ENCODE results near the gene SVOPL.
"Not testable (repeated sequence)": the region's sequence is repeated elsewhere in the genome, so short reads cannot be mapped to it uniquely, and the experiment has no call there.

Gene SVOPL, protein sequence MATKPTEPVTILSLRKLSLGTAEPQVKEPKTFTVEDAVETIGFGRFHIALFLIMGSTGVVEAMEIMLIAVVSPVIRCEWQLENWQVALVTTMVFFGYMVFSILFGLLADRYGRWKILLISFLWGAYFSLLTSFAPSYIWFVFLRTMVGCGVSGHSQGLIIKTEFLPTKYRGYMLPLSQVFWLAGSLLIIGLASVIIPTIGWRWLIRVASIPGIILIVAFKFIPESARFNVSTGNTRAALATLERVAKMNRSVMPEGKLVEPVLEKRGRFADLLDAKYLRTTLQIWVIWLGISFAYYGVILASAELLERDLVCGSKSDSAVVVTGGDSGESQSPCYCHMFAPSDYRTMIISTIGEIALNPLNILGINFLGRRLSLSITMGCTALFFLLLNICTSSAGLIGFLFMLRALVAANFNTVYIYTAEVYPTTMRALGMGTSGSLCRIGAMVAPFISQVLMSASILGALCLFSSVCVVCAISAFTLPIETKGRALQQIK

DNA sequence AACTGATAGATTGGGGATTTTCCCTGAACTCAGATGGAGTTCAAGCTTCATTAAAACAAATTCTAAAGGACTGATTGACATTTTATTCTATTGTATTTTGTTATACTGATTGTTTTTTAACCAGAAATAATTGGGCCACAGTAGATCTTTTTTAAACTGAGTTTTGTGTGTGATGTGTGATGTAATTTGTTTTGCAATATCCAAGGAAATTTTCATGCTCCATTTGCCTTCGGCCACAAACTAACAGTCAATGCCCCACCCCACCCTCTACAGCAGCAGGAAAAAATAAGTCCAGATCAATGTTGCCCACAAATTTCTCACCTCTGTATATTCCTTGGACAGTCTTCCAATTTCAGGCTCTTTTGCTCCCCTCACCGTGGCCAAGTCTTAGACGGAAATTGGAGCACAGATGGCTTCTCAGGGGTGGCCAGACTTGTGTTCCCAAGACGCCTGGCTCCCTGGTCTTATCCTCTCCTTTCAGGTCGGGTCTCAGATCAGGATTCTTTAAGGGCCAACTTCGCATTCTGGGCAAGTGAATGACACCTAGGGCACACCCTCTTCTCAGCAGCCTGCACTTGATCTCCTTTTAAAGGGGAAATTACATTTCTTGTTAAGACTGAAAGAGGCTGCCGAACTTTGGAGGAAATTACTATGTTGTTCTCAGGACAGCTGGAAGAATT lies at the start of gene SVOPL:
SVOPL (minus strand) TSS at position 506 of the 680 bp plus-strand sequence. CDS start 22,317 bp downstream, outside the sequence.
- no peak for DNase-seq (ENCODE audit: low read depth in 2 of 2)

DNA sequence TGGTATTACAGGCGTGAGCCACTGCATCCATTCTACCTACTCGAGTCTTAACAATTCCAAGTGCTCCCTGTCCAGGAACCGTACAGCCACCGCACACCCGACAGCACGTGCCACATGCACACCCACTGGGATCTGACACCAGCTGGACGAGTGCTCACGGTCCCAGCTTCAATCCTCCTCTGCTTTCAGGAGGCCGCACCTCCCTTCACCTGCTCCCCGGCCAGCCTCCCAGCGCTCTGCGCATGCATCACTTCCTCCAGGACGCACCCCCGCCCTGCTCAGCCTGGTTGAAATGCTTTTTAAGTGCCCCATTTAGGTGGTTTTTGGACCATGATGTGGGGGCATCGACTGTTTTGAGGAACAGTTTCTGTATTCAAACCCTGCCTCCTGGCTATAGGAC lies 49.3 kb upstream of the SVOPL start:
- DNase-seq (ENCODE audit: low read depth in 2 of 2), result no peak

DNA sequence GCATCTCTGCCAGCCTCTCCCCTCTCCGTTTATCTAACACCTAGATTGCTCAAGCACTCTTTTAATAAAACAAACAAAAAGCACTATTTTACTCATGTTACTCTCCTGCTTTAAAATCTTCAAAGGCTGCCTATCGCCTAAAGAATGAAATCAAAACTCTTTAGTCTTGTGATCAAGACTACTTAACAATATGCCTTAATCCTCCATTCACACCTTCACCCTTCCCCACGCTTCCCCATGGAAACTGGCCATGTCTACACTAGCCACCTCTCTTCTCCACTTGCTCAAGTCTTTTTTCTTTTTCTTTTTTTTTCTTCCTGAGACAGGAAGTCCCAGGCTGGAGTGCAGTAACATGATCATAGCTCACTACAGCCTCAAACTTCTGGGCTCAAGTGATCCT lies 48.8 kb upstream of the SVOPL start:
- no peak for DNase-seq (ENCODE audit: low read depth in 2 of 2)

DNA sequence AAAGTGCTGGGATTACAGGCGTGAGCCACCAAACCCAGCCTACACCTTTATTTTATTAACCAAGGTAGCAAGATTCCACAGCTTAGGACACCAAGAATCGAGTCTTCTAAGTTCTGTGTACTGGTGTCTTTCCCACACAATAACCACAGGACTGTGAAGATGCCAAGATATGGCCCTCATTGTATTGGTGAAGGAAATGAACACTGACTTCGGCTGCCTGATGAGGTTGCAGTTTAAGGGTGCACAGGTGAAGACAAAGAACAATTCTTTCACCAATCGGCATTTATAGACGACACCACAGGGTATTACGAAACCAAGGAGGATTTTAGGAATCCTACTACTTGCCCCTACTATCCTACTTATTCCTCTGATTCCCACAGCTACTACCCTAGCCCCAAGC lies 47.5 kb upstream of the SVOPL start:
- no peak for DNase-seq (ENCODE audit: low read depth in 2 of 2)

- no peak for DNase-seq (ENCODE audit: low read depth in 2 of 2)
Observed at GRCh38 chr7:138746073-138746472, 44.9 kb upstream of the SVOPL start.

DNA sequence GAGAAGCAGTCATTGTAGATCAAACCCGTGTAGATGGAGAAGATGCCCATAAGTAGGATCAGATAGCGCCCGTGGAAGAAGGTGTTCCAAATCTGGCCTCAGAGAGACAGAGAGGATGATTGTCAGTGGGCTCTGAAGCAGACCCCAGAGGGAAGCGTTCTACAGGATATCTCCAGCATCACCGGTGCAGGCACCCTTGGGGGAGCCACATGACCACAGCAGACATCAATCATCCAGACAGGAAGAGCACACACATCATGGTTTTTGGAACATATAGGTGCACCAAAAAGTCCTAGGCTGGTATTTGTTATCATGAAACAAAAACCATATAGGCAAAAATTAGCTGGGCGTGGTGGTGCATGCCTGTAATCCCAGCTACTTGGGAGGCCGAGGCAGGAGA lies 44.0 kb upstream of the SVOPL start:
- no peak for DNase-seq (ENCODE audit: low read depth in 2 of 2)

- no peak for DNase-seq (ENCODE audit: low read depth in 2 of 2)
Observed at GRCh38 chr7:138741453-138741735, 40.2 kb upstream of the SVOPL start.

GRCh38 chr7:138739859-138740258 lies 38.7 kb upstream of the SVOPL start:
- no peak for DNase-seq (ENCODE audit: low read depth in 2 of 2)

DNA sequence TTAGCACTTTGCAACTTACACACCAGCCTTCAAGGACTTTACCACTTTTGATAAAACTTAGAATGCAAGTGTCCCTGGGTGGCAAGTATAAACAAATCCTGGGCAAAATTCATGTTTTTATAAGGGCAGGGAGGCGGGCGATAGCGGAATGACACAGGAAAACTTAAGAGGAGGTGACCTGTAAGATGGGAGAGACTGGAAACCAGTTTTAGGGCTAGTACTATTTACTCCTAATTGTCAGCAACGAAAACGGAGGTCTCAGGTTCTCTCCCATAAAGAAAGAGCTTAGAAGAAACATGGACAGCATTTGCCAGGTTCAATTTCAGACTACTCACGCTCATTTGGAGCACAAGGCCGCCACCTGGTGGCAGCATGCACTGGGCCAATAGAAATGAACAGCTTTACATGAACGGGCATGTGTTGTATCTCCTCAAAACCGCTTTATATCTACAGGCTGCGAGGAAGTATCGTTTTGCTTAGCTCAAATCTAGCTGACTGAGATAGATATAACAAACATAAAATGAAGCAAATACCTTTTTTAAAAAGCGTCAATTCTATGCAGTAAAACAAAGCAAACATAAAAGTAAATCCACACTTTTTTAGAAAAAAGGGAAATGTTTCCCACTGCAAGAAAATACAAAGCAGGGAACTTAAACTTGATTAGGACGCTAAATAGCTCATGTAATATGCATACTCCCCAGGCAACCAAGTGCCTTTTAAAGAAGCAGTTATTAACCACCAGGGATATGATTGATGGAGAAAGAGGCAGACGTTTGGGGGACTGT lies 37.6 kb upstream of the SVOPL start:
- DNase-seq (ENCODE audit: low read depth in 2 of 2), result peak; percentile 59 to 71

DNA sequence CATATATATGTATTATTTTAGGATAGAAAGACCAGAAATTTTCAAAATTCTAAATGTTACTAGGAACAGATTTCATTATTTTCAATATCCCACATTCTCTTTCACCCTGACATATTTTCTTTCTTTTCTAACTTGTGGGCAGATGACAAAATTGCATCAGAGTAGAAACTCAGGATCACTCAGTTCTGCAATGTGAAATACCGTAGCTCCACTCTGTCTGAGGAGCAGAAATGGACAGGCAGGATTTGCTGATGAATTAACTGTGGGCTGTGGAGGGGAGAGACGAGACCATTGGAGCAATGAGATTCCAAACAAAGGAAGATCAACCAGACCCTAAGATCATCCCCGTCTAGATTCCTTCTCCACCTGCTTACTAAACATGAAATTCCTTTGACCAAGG lies 37.0 kb upstream of the SVOPL start:
- no peak for DNase-seq (ENCODE audit: low read depth in 2 of 2)

- DNase-seq (ENCODE audit: low read depth in 2 of 2), result no peak
Observed at GRCh38 chr7:138735399-138735798, 34.2 kb upstream of the SVOPL start.

DNA sequence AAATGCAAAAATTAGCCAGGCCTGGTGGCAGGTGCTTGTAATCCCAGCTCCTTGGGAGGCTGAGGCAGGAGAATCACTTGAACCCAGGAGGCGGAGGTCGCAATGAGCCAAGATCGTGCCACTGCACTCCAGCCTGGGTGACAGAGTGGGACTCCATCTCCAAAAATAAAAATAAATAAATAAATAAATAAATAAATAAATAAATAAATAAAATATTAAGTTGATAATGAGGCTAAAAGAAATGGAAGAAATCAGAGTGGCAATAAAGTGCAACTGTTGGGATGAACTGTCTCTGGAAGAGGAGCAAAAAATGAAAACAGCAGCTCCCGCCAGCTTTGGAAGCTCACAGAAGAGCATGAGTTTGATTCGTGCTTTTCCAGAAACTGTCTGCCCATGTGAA lies 30.6 kb upstream of the SVOPL start:
- DNase-seq (ENCODE audit: low read depth in 2 of 2), result not testable (repeated sequence)

GRCh38 chr7:138729444-138729843 lies 28.3 kb upstream of the SVOPL start:
- DNase-seq (ENCODE audit: low read depth in 2 of 2), result no peak

DNA sequence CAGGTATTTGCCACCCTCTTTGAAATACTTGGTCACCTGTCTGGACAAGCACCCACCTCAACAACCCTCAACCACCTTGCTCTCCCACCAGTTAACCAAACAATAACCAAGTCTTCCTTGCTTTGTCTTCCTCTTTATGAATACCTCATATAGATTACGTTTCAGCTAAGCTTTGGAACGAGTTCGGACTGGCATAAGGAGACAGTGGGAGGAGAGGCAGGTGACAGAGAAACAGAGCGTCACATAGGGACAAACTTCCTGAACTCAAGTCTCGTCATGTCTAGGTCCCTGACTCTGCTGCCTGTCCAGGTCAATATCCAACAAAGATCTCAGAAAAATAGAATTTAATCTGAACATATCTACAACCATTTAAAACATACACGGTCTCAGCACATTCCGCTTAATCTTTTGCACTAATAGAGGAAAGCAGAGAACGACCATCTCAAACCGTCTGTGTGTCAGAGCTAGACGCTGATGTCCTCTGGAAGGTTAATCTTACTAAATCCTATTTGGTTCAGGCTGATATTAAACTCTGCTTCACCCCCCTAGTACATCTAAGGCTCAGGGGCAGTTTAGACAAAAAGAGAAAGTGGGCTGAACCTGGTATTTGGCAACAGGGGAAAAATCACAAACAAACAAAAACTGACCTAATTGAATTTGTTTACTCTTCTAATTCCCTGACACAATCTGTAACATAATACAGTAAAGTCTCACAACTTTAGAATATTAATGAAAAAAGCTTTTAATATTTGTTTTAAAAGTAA lies 26.4 kb upstream of the SVOPL start:
- no peak for DNase-seq (ENCODE audit: low read depth in 2 of 2)

DNA sequence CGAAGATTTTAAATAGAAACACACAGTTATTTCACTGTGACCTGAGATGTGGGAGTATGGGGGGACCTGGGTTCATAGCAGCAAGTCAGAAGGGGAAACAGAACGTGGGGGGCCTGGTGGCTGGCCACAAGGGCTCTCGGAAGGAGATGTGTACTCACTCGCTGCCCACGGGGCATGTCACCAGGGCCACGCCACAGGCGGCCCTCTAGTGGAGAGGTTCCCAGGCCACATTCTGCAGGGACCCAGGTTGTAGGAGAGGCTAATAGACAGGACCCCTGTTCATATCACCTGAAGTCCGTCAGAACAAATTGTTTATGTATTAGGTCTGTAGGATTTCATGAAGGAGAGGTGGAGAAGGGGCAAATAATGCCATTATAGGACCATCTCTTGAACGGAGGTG lies 25.1 kb upstream of the SVOPL start:
- no peak for DNase-seq (ENCODE audit: low read depth in 2 of 2)

DNA sequence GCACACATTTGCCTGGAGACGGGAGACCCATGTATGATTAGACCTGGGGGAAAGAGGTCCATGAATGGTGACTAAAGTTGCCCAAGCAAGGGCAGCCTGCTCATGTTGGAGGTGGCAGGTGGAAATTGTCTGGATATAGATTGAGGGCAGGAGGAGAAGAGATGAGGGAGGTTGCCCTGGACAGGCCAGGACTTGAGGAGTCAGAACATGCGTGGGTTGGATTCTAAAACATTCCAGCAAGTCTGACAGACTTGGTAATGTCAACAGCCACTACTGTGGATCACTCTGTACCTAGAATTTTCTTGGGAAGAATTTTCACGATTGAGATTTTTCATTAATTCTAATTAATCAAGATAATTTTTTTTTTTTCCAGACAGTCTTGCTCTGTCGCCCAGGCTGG lies 19.1 kb upstream of the SVOPL start:
- no peak for DNase-seq (ENCODE audit: low read depth in 2 of 2)

DNA sequence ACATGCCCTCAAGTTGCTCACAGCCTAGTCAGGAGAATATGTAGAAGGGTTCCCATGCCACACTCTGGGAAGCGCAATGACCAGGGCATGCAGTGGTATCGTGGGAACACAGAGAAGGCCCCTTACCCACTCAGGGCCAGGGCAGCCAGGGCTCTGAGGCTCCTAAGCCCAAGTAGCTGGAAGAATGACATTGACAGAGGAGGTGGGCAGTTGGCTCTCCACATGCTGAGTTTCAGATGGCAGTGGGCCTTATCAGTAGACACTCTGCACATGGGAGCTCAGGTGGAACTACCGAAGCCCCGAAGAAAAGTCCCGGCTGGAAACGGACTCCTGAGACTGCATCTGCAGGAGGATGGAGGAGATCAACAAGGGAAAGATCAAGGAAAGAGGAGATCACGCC lies 15.7 kb upstream of the SVOPL start:
- no peak for DNase-seq (ENCODE audit: low read depth in 2 of 2)

DNA sequence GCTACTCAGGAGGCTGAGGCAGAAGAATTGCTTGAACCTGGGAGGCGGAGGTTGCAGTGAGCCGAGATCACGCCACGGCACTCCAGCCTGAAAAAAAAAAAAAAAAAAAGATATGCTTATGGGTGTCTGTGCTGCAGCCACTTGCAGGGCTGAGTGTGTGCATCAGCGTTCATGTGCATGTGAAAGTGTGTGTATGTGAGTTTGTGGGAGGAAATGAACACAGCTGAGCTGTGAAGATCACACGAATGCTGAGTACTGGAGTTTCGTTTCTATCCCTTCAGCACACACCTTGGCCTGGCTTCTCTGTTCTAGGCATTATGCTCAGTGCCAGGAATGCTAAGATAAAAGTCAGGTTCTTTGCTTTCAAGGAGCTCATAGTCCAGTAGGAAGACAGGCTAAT lies 12.0 kb upstream of the SVOPL start:
- DNase-seq (ENCODE audit: low read depth in 2 of 2), result no peak

DNA sequence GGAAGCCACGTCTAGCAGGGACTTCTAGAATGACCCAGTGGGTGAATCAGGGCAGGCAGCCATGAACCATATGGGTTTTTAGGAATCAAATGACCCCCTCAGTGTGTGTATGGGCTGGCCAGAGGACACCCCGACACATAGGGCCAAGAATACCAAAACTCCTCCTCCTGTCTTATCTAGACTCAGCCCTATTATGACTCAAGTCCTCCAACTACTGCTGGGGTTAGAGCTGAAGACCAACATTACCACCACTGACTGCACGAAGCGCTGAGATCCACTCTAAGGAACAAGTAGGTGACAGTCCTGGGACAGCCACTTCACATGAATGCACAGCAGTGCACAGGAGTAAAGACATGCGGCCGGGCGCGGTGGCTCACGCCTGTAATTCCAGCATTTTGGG lies 11.5 kb upstream of the SVOPL start:
- DNase-seq (ENCODE audit: low read depth in 2 of 2), result no peak

DNA sequence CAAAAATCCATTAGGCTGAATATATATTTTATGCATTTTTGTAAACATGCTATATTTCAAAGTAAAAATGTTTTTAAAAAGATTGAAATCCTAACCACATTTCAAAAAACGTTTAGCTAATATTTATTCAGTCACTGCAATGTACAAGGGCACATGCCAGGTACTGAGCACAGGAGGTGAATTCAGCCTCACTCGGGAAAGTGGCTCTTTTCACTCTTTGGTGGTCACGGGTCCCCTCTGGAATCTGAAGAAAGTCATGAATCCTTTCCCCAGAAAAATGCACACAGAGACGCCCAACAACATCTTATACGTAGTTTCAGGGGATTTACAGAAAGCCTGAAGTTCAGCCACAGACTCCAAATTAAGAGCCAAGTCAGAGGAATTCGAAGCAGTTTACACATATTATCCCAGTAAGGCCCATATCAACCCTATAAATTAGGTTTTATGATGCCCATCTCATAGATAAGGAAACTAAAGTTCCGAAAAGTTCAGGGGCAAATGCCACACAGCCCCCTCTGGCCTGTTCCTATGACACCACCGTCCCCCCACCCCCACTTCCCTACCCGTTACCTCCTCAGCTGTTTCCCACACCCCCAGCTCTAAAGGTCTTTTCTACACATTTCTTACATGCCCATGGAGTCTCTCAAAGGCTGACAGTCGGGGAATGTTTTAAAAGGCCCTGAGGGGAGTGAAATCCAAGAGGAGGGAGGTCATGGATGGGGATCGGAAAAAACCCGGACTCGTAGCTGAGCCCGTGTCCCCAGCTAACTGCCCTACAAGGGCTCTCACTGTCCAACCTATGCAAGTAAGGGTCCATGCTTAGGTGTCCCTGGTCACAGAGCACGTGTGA lies 9.6 kb upstream of the SVOPL start:
- DNase-seq (ENCODE audit: low read depth in 2 of 2), result no peak

- DNase-seq (ENCODE audit: low read depth in 2 of 2), result no peak
Observed at GRCh38 chr7:138705167-138705566, 4.0 kb upstream of the SVOPL start.

Measured in stimulated activated CD8-positive, alpha-beta memory T cell treated with anti-CD3 and anti-CD28 coated beads, Interleukin-7, amount 100 ng/mL, for 1 hour (primary cell).